Measurements from ENCODE around the gene NR1H4.

- no peak for TF ChIP-seq CREB1 (IDR thresholded peaks at IDR 0.05)
- no peak for TF ChIP-seq CREB1 (CRISPR knock-in tag; IDR thresholded peaks at IDR 0.05)
- no peak for TF ChIP-seq ZKSCAN8 (CRISPR knock-in tag; IDR thresholded peaks at IDR 0.05)
- TF ChIP-seq ZNF274 (IDR thresholded peaks at IDR 0.05; ENCODE audit: borderline replicate concordance, low read depth, low read length), result no peak
- no peak for TF ChIP-seq ZFP36 (IDR thresholded peaks at IDR 0.05; ENCODE audit: low read depth, low read length, partially characterized antibody)
- TF ChIP-seq NFYB (IDR thresholded peaks at IDR 0.05; ENCODE audit: extremely low read depth, insufficient read length), result no peak
- no peak for TF ChIP-seq GTF2F1 (IDR thresholded peaks at IDR 0.05; ENCODE audit: low read depth, low read length)
- no peak for TF ChIP-seq CTCF (IDR thresholded peaks at IDR 0.05 in 2 of 3, conservative IDR thresholded peaks at IDR 0.05 in 1 of 3; ENCODE audit: insufficient read depth in 2 of 3, low read depth in 1 of 3, low read length in 3 of 3)
- no peak for TF ChIP-seq PRPF4 (IDR thresholded peaks at IDR 0.05; ENCODE audit: insufficient read depth, low read depth, low read length, poor library complexity, severe bottlenecking)
- no peak for TF ChIP-seq POLR3G (IDR thresholded peaks at IDR 0.05; ENCODE audit: extremely low read depth, insufficient read length, insufficient replicate concordance)
These were observed 65.5 kb downstream of the NR1H4 start for GRCh38 chr12:100539202-100539601.

All from K562 (cell line).